Measurements from ENCODE around the gene FGFBP2.

GRCh38 chr4:16006771-16007446, 43.9 kb upstream of the FGFBP2 start:
- no peak for TF ChIP-seq CTCF (IDR thresholded peaks at IDR 0.05)
- TF ChIP-seq EZH2 (IDR thresholded peaks at IDR 0.05; ENCODE audit: borderline replicate concordance, insufficient read depth, low read depth, low read length, poor library complexity, severe bottlenecking) = no peak
